Ovary (tissue), 3 donors: ENCODE measurements around the gene MFNG.

Experiments used
- CTCF ChIP-seq, 3 donors: fragments of 450-650 bp in 2 of 3; fragments of 200-600 bp in 1 of 3; IDR thresholded peaks; one replicate each; pipeline versions ENCODE4 v1.5.1 to v1.8.0; 2016 to 2022; ENCODE audit warnings: antibody characterized with exemption in 3 of 3, mild to moderate bottlenecking in 1 of 3
- EP300 ChIP-seq: sonication (generic); formaldehyde crosslinking; IDR thresholded peaks from one replicate; pipeline ENCODE4 v1.6.1; 2017; ENCODE audit warnings: antibody characterized with exemption
- POLR2A ChIP-seq: fragments of 450-650 bp; IDR thresholded peaks from one replicate; pipeline ENCODE4 v1.6.1; 2017; ENCODE audit warnings: antibody characterized with exemption, mild to moderate bottlenecking, moderate library complexity
- donor health status: DM: no; HTN: no; CAD: no.

- TF ChIP-seq POLR2A (no peak), CTCF (IDR thresholded peaks at IDR 0.05) (no peak), EP300 (no peak)
Measured at GRCh38 chr22:37482244-37482643, 3.9 kb downstream of the MFNG start.
